ENCODE results near the gene TTLL5. TPM values are rescaled to one million over a fixed set of nuclear protein-coding genes. Genes with fewer than 3 reads are reported as not detected.

The TTLL5 gene
- total and polyA plus RNA-seq, 9 of the 15 experiments (the other 6 are each of a cell fraction or from before 2014, with no cell fraction given): 4.1 to 18.9 (median 12.6) TPM

DNA sequence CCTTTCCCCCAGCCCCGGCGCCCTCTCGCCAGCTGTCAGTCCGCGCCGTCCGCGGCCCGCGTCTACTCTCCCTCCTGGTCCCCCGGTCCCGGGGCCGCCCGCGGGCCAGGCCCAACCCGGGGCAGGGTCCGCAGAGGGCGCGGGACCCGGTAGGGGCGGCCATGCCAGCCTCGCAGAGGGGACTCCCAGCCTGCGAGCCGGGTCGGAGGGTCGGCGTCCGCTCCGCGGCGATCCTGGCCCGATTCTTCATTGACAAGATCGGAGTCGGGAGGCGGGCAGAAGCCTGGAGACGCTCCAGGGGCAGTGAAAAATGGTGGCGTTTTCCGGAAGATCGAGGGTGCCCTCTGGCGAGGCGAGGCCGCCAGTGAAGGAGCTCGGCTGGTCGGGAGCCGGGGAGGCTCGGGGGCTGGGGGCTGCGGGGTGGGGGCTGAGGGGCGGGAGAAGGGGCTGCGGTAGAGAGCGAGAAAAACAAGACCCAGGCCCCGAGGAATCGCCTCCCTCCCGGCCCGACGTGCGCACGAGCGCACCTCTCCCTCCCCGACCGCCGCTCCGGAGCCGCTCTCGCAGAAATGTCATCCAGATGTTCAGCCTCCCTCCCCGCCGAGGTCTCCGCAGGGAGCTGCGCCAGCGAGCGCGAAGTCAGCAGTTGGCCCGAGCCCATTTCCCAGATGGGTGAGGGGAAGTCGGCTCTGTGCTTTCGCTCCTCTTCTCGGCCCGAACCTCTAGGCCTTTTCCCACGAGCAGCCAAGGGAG, 321.4 kb downstream of the TTLL5 start (continued):
- TF ChIP-seq, protein P1, sequence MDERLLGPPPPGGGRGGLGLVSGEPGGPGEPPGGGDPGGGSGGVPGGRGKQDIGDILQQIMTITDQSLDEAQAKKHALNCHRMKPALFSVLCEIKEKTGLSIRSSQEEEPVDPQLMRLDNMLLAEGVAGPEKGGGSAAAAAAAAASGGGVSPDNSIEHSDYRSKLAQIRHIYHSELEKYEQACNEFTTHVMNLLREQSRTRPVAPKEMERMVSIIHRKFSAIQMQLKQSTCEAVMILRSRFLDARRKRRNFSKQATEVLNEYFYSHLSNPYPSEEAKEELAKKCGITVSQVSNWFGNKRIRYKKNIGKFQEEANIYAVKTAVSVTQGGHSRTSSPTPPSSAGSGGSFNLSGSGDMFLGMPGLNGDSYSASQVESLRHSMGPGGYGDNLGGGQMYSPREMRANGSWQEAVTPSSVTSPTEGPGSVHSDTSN (CRISPR knock-in tag; IDR thresholded peaks at IDR 0.05; ENCODE audit: low read depth): no peak
- TF ChIP-seq, protein P1 (tag; conservative IDR thresholded peaks at IDR 0.05; ENCODE audit: low read depth): 0 out of 2 replicates have a peak, but pooled peaks have one; percentile 9
- TF ChIP-seq NUFIP1 (IDR thresholded peaks at IDR 0.05; ENCODE audit: partially characterized antibody) (no peak), TCF3 (CRISPR knock-in tag; IDR thresholded peaks at IDR 0.05) (no peak), RFX1 (IDR thresholded peaks at IDR 0.05) (no peak), SMC3 (conservative IDR thresholded peaks at IDR 0.05; ENCODE audit: insufficient read depth, low read depth, low read length) (peak; percentile 69), RB1 (IDR thresholded peaks at IDR 0.05; ENCODE audit: low read depth) (peak; percentile 73; the same call in 1 of the 2 replicates), SETDB1 (IDR thresholded peaks at IDR 0.05; ENCODE audit: low read length) (no peak), ZNF224 (CRISPR knock-in tag; IDR thresholded peaks at IDR 0.05) (no peak), PTBP1 (IDR thresholded peaks at IDR 0.05; ENCODE audit: low read depth, low read length) (no peak), RFX7 (CRISPR knock-in tag; IDR thresholded peaks at IDR 0.05) (no peak)
- TF ChIP-seq, protein P2, sequence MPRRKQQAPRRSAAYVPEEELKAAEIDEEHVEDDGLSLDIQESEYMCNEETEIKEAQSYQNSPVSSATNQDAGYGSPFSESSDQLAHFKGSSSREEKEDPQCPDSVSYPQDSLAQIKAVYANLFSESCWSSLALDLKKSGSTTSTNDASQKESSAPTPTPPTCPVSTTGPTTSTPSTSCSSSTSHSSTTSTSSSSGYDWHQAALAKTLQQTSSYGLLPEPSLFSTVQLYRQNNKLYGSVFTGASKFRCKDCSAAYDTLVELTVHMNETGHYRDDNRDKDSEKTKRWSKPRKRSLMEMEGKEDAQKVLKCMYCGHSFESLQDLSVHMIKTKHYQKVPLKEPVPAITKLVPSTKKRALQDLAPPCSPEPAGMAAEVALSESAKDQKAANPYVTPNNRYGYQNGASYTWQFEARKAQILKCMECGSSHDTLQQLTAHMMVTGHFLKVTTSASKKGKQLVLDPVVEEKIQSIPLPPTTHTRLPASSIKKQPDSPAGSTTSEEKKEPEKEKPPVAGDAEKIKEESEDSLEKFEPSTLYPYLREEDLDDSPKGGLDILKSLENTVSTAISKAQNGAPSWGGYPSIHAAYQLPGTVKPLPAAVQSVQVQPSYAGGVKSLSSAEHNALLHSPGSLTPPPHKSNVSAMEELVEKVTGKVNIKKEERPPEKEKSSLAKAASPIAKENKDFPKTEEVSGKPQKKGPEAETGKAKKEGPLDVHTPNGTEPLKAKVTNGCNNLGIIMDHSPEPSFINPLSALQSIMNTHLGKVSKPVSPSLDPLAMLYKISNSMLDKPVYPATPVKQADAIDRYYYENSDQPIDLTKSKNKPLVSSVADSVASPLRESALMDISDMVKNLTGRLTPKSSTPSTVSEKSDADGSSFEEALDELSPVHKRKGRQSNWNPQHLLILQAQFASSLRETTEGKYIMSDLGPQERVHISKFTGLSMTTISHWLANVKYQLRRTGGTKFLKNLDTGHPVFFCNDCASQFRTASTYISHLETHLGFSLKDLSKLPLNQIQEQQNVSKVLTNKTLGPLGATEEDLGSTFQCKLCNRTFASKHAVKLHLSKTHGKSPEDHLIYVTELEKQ (CRISPR knock-in tag; IDR thresholded peaks at IDR 0.05): no peak
- TF ChIP-seq, protein P3, sequence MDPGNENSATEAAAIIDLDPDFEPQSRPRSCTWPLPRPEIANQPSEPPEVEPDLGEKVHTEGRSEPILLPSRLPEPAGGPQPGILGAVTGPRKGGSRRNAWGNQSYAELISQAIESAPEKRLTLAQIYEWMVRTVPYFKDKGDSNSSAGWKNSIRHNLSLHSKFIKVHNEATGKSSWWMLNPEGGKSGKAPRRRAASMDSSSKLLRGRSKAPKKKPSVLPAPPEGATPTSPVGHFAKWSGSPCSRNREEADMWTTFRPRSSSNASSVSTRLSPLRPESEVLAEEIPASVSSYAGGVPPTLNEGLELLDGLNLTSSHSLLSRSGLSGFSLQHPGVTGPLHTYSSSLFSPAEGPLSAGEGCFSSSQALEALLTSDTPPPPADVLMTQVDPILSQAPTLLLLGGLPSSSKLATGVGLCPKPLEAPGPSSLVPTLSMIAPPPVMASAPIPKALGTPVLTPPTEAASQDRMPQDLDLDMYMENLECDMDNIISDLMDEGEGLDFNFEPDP (CRISPR knock-in tag; IDR thresholded peaks at IDR 0.05): no peak
- TF ChIP-seq, protein P4, sequence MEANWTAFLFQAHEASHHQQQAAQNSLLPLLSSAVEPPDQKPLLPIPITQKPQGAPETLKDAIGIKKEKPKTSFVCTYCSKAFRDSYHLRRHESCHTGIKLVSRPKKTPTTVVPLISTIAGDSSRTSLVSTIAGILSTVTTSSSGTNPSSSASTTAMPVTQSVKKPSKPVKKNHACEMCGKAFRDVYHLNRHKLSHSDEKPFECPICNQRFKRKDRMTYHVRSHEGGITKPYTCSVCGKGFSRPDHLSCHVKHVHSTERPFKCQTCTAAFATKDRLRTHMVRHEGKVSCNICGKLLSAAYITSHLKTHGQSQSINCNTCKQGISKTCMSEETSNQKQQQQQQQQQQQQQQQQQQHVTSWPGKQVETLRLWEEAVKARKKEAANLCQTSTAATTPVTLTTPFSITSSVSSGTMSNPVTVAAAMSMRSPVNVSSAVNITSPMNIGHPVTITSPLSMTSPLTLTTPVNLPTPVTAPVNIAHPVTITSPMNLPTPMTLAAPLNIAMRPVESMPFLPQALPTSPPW (CRISPR knock-in tag; IDR thresholded peaks at IDR 0.05): peak; percentile 49
- TF ChIP-seq, protein P5, sequence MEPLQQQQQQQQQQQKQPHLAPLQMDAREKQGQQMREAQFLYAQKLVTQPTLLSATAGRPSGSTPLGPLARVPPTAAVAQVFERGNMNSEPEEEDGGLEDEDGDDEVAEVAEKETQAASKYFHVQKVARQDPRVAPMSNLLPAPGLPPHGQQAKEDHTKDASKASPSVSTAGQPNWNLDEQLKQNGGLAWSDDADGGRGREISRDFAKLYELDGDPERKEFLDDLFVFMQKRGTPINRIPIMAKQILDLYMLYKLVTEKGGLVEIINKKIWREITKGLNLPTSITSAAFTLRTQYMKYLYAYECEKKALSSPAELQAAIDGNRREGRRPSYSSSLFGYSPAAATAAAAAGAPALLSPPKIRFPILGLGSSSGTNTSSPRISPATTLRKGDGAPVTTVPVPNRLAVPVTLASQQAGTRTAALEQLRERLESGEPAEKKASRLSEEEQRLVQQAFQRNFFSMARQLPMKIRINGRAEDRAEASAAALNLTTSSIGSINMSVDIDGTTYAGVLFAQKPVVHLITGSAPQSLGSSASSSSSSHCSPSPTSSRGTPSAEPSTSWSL (CRISPR knock-in tag; IDR thresholded peaks at IDR 0.05; ENCODE audit: borderline replicate concordance): no peak
